HG02885 (cell line): ENCODE results near the gene CAPRIN2.

ENCODE experiments used
- ATAC-seq: cut with Tn5 transposase; IDR thresholded peaks from one replicate; pipeline ENCODE4 v1.9.1; 2021; ENCODE audit warnings: mild to moderate bottlenecking; ENCODE audit not compliant: unreplicated experiment, poor library complexity

CAPRIN2 gene

DNA sequence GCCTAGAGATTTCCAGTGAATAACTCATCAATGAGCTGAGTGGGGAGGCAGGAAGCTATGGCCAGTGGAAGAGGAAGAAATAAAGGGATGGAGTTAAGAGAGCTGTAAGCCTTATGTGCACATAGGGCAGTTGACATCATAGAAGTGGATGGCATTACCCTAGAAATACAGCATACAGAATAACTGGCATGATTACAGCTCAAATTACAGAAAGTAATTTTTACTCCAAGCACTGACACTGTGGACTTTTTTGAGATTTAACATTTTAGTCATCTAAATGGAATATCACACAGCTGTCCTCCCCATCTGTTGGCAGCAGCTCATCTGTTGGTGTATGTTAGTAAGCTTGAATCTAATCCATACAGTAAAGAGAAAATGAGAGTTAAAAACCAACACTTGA lies 53.7 kb downstream of the CAPRIN2 start:
- no peak for ATAC-seq

DNA sequence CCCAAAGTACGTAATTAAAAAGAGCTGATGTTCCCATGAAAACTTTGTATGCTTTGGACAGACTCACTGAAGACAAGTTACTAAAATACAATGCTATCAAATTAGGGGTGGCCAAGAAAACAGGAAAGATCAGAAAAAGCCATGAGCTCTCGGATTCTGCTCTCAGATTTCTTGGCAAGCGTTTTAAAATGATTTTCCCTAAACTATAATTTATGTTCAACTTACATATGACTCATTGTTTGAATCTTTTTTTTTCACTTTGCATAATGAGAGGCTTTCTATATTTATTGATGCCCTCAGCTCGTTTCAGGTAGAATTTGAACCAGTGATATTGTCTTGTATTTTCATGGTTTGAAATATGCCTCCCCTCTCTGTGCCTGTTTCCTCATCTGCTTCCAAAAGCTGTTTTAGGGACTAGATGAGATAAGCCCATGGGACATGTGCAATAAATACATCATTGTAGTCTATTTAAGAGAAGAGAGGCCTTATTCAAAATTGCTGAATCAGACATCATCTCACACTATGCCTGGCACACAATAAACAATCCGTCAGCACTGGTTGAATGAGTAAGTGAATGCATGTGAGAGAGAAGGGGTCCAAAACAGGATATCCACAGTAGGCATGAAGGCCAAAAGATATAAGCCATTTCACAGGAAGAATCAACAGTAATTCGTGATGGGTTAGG lies 54.4 kb downstream of the CAPRIN2 start:
- ATAC-seq = no peak

DNA sequence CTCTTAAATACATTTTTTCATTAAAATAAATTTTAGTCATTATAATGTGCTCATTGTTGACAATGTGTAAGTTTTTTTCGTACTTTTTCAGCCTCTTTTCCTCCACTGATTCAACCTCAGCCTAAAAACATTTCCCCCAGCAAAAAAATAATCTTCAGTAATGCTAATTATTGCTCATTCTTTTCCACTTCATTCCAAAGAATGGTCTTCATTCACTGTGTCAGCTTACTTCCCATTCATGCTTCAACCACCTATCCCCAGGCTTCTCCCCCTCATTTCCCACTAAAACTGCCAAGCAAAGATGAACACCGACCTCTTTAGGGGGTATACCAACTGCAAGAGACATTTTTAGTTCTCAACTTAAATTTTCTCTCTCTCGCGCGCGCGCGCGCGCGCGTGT lies 56.4 kb downstream of the CAPRIN2 start:
- no peak for ATAC-seq

DNA sequence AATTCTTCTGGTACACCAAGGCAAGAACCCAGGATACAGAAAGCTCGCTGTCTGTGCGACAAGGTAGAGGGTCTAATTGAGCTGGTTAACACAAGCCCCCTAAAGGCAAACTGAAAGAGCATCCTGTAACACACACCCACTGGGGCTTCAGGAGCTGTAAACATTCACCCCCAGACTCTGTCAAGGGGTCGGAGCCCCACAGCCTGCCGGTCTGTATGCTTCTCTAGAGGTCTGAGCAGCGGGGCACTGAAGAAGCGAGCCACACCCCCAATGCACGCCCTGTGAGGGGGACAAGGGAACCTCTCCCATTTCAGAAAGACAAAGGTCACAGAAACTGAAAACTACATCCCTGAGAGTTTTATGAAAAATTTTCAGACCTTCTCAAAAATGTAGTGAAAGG lies 57.8 kb downstream of the CAPRIN2 start:
- no peak for ATAC-seq

DNA sequence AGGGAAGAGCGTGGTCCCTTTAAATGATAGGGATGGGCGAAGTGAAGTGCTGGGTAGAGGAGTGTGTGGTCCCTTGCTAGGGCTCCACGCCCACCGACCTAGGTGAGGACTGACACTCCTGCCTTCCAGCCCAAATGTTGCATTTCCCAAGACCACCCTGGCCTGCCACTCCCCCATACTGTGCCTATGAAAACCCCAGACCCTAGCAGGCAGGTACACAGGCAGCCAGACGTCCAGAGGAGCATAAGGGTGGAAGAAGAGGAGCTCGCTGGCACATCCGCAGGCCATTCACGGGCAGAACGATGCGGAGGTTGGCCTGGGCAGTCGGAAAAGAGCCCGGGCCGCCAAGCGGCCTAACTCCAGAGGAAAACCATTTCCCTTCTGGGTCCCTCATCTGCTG lies 58.3 kb downstream of the CAPRIN2 start:
- no peak for ATAC-seq

DNA sequence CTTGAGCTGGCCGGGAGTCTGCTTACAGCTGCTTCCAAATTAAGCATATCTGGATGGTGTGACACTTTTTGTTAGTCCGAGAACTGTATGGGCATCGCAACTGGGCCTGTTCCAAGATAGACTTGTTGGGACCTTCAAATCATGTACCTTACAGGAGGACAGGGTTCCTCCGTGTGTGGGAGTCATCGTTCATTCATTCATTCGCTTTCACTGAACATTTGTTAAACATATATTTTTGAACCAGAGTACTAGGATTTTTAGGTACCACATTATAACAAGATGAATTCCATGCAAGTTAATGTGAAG lies 58.7 kb downstream of the CAPRIN2 start:
- peak; percentile 39 for ATAC-seq

DNA sequence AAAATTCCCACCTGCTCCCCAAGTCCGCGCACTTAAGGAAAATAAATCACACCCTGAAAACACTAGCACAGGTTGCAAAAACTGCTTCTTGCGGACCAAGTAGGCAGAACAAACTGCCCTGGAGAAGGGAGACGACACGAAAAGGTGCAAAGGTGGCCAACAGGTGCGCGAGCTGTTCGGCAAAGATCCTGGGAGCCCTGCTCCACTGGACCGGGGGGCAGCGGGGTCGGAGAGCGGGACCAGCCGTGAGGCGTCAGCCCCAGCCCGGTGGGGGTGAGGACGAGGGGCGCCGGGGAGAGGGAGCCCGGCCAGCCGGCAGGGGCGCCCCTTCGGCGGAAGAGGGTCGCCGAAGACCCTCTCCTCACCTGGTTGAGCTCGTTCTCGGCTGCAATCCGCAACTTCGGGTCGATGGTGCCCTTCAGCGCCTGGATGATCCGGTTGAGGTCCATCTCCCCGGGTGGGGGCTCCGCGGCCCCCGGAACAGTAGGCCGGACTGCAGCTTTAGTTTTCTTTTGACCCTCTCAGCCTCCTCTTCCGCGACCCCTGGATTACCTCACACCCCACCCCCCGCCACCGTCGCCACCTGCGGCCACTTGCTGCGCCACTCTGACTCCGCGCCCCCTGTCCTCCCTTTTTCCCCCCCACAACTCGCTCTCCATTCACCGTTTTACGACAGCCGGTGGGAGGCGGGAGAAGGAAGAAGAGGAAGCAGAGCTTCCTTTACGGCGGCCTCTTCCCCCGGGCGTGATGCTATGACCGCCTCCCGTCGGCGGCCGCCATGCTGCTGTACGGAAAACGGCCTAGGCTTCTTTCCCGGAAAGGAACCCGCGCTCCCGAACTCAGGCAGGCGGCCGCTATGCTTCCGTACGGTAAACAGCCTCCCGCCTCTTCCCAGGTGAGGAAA lies 59.3 kb downstream of the CAPRIN2 start, which contains the start of gene IPO8:
IPO8 (minus strand) TSS at position 671 of the 904 bp plus-strand sequence; CDS start at position 449, 222 bp downstream.
- peak; percentile 84 for ATAC-seq

DNA sequence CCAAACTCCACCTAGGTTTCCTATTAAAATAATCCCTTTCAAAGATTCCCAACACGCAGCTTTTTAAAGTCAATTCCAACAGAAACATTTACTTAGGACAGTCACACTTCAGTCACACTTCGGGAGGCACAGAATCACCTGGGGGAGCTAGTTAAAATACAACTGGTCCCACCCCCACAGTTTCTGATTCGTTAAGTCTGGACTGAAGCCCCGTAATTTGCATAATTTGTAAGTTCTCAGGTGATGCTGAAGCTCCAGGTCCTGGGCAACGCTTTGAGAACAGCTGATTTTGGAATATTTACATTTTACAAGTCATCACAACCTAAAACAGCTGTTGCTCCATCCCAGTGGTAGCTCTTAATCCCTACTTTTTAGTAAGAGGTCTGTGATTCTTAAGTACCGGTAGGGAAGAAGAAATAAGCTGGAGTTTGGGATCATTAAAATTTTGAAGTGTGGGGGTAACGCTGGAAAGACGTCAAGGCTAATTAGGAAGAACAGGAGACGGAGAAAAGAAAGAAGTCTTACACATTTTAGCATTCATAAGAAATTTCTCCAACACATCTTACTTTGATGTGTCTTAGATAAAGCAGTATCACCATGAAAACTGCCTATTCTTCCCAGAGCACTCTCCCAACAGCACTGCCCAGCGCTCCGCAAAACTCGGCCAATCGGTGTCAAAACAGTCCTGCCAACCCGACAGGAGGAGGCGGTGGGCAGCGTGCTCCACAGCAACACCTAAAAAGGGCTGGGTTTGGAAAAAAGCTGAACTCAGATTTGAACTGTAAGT lies 60.1 kb downstream of the CAPRIN2 start:
- peak; percentile 42 for ATAC-seq

DNA sequence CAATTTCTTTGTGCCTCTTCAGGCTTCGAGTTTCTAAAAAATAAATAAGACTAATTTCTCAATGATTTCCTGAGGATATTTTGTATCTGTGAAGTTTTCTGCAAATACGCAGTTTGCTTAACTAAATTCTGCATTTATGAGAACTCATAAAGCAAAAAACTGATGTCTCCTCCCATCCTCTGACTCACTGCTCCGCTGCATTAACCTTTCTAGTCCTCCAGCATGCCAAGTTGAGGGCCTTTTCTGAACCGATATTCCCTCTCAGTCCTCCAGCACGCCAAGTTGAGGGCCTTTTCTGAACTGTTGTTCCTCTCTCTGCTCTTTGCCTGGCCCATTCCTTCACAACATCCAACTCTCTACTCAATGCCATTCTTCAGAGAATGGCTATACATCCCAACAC lies 62.3 kb downstream of the CAPRIN2 start:
- no peak for ATAC-seq

DNA sequence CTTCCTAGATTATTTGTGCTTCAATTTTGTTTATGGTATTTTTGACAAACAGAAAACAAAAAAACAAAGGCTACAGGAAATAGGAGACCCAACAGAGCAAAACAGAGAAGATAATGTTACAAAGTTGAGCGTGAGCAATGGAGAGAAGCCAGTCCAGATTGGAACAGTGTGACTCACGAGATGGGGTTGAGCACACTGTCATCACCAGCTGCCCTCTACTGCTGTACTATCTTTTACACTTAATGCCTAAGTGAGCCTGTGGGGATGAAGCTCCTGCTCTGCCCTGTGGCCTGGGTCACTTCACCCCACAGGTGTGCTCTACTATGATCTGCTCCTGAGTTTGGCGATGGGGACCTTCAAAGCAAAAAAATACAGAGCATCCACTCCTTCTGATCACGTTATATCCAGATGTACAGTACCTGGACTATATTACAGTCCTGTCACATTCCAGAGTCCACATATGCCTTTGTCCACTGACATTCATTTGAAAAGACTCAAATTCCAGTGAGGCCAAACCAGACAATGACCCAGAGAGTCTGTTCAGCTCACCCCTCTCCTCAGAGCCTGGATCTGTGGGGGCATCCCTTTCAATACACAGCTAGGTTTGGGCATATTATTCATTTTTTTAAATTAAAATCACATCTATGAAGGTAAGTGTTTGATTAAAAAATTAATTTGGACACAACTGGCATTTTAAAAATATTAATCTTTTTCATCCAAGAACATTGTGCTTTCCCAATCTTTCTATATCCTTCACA lies 63.5 kb downstream of the CAPRIN2 start:
- no peak for ATAC-seq

DNA sequence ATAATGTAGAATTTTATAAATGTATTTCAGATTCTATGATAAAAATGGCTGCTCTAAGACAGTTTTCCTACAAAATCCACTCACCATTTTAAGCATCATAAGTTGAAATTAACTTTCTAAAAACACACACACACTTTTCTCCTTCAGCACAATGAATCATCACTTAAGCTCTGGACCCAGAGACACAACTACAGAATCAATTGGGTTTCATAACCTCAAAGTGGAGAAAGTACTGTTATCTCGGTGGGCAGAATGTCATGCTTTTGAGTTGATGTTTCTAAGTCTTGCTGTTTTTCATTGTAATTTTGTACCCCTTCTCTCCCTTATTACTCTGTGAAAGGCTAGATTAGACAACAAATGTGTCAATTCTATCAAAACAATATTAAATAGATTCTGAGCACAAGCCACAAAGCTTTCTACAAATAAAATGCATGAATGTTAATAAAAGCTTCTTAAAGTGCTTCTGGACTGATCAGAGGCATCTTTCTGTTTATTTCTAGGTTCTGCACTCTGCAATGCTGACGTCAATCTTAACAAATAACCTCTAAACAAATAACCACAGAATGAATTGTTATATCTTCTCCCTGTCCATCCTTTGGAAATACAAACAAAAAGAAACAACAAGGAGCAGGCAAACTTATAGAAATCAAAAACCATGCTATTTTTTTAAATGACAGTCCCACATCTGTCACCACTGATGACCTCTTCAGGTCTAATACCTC lies 67.3 kb downstream of the CAPRIN2 start:
- ATAC-seq = no peak

DNA sequence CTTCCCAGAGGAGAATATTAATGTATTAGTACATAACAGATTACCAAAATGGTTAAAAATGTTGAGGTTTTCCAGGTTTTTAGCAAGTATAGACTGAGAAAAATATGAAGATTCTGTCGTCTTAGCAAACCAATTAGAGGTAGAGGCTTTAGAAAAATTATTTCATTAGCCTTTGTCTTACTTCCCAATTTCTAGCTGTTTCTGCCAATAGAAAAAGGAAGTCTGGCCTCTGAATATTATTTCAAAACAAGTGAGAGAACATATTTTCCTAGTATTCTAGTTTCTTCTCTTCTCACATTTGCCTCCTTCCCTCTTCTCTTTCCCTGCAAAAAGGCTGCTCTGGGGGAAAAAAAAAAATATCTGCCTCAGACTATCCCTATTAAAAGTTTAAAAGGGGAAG lies 75.5 kb downstream of the CAPRIN2 start:
- ATAC-seq = no peak

DNA sequence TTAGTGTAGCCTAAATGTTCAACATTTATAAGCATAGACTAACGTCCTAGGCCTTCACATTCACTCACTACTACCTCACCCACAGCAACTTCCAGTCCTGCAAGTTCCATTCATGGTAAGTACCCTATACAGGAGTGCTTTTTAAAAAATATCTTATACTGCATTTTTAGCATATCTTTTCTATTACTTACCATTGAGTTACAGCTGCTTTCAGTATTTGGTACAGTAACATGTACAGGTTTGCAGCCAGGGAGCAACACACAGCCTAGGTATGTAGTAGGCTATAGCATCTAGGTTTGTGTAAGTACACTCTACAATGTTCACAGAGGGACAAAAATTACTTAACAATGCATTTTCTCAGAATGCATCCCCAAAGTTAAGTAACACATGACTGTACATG lies 76.5 kb downstream of the CAPRIN2 start:
- ATAC-seq = no peak

DNA sequence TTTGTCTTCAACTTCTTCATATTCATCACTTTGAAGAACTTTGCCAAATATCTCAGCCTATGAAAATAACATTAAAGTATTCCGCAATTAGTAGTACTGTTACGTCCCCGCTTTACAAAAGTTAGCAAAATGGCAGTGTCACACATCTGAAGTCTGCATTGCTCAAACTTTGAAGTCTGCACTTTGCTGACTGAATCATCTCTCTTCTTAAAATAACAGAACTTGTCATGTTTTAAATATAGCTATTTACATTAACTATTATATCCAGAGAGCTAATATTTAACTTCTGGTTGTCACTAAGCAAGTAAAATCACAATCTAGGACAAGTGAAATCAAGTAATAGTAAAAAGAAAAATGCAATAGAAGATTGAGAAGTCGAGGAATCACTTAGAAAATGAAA lies 93.5 kb downstream of the CAPRIN2 start:
- ATAC-seq = no peak
